Astrocyte of the hippocampus (primary cell): ENCODE measurements around the gene PIEZO1.
"Not testable (repeated sequence)": the region's sequence is repeated elsewhere in the genome, so short reads cannot be mapped to it uniquely, and the experiment has no call there.

Experiments used
- DNase-seq: peaks from one replicate; pipeline ENCODE4 v3.0.0; 2011; ENCODE audit warnings: low read depth, low spot score

The PIEZO1 gene

DNA sequence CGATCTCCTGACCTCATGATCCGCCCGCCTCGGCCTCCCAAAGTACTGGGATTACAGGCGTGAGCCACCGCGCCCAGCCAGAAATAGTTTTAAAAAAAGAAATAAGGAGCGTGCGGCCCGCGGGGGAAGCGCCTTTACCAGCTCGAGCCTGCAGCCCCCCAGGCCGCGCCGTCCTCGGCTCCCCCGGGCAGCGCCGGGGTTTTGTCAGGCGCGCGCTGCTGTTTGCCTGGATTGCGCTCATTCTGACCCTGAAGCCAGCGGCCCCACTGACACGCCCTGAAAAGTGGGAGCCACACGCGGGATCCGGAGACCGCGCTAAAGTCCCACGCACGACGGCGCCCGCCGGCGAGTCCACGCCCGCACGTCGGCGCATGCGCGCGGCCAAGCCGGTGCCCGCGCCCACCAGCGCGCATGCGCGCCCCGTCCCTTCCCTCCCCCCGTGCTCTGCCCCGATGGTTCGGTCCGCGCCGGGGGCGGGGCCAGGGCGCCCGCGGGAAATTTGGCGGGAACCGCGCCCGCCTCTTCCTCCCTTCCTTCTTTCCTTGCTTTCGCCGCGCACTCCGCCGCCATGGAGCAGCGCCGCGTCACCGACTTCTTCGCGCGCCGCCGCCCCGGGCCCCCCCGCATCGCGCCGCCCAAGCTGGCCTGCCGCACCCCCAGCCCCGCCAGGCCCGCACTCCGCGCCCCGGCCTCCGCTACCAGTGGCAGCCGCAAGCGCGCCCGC lies 18.4 kb upstream of the PIEZO1 start, which contains the start of gene CDT1:
Gene CDT1 (plus strand): TSS at position 526 of the 724 bp plus-strand sequence. CDS start 43 bp downstream, at position 569.
- DNase-seq = peak; percentile 91

DNA sequence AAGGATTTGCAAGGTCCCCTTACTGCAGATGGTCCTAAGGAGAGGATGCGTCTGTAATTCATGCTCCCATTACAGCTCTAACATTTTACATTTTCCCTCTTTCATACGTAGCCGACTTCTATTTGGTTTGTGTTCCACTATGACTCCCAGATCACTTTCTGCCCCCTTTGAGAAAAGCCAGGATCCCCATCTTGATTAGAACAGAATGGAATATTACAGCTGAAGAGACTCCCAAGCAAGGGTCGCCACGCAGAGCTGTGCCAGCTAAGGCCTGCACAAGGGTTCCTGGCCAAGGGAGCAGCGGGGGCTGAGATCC lies 15.2 kb upstream of the PIEZO1 start:
- DNase-seq = no peak

DNA sequence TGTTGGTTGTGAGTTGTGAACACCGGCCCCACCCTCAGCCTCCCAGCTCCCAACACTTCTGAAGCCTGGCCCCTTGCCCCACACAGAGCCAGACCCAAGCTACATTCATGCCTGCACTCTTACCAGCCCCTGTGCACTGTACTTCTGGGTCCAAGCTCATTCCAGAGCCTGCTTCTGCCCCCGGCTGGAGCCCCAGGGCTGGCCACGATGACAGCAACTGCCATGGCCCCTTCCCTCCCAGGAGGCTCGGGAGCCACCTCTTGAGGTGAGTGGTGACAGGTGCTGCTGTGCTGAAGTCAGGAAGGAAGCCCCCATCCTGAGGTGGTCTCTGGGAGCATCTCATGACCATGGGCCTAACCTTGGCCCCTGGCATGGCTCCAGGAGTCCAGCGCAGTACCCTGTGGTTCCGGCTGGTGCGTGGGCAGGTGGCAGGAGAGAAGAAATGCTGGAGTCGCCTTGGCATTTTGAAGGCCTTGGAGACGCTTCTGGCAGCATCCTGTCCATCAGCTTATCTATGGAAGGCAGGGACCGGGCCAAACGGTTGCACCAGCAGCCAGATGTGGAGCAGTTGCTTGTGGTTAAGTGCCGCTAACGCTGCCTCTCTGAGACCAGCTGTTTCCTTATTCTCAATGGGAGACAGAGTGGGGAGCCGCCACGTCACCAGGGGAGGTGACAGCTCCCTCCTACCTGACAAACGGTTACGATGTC lies 14.7 kb upstream of the PIEZO1 start:
- no peak for DNase-seq

DNA sequence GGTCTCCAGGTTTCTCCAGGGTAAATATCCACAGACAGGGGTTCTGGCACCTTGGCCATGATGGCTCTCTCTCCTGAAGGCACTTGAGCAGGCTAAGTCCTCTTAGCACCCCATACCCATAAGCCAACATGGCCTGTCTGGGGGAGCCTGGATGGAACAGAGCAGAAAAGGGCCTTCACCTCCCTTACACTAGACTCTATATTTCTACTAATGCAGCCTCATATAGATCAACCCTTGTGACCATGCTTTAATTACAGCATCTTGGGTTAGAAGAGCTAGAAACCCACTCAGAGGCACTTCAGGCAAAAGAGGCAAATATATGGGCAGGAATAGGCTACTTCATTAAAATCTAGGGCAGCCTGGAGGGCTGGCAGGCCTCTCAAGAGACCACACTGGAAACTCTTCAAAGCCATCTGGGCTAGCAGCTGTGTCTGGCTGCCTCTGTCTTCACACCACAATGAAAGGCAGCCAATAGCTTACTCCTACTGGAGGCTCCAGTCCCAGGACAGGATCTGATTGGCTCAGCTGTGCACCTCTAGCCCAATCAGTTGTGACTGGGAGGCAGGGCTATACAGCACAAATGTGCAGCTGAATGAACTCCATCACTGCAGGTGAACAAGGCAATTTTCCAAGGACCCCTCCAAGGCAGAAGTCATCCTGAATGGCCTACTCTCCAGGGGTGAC lies 13.9 kb upstream of the PIEZO1 start:
- no peak for DNase-seq

DNA sequence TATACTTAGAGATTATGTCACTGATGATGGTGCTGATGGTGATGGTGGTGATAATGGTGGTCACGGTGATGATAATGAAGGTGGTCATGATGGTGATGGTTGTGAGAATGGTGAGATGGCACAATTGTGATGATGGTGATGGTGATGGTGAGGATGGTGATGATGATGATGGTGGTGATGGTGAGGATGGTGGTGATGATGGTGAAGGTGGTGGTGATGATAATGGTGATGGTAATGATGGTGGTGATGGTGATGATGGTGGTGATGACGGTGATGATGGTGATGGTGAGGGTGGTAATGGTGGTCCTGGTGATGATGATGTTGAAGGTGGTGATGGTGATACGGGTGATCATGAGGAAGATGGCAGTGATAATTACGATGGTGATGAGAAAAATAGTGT lies 13.1 kb upstream of the PIEZO1 start:
- DNase-seq = no peak

DNA sequence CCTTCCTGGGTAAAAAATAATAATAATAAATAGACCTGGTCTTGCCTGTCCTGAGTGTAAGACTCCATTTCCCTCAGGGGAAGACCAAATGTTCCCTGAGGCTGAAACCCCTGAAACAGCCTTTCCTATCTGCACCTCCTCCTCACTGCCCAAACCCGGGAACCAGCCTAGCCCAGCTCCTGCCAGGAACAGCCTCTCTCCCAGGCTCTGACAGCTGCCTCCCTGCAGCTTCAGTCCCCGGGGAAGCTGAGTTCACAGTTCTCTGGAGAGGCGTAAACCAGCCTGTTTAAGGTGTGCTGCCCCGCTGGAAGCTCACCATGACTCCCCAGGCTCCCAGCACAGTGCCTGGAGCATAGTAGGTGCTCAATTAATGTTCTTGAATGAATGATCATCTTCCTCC lies 11.3 kb upstream of the PIEZO1 start:
- DNase-seq = no peak

DNA sequence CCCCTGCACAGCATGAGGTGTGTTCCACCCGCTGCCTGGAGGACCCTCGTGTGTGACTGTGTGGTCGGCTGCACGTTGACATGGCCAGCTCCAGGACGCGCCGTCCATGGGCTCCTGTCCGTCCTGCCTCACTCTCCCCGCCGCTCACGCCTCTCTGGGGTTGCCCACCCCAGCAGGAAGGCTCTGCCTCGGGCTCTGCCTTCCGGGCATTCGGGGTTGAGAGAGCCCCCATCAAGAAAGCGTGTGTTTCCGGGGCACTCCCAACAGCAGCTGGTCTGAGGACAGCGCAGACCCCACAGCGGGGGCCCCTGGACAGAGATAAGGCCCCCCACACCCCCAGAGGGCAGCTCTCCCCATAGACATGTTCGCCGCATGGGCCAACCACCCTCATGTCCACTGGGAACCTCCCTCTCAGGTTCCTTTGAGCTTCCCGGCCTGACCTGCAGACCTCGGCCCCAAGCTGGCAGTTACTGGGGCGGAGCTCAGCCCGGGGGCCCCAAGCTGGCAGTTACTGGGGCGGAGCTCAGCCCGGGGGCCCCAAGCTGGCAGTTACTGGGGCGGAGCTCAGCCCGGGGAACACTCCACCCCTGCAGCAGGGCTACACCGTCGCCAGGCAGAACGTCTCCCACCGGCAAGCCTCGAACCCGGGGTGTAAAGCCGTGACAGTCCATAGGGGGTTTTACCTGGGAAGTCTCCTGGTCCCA lies 8.4 kb upstream of the PIEZO1 start:
- no peak for DNase-seq

DNA sequence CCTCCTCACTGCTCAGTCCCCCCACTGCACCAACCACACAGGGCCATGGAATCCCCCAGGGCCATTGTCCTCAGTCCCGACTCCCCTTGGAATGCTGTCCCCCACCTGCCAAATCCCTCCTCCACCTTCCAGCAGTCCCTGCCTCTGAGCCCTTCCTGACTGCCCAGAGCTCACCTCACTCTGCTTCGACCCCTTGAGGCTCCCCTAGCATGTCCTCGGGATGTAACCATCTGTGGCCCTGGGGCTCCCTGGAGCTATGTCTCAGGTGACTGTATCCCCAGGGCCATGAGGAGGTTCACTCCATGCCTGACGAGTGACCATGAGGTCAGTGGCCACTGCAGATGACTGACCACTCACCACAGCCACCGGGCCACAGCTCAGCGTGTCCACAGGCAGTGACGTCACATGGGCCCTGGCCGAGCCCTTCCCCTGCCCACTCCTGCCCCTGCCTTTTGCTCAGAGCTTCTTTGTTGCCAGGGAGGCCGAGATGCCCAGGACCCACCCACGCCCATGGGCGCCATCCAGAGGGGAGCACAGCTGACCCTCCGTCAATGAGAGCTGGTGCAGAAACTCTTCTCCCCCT lies 7.7 kb upstream of the PIEZO1 start:
- DNase-seq = no peak

DNA sequence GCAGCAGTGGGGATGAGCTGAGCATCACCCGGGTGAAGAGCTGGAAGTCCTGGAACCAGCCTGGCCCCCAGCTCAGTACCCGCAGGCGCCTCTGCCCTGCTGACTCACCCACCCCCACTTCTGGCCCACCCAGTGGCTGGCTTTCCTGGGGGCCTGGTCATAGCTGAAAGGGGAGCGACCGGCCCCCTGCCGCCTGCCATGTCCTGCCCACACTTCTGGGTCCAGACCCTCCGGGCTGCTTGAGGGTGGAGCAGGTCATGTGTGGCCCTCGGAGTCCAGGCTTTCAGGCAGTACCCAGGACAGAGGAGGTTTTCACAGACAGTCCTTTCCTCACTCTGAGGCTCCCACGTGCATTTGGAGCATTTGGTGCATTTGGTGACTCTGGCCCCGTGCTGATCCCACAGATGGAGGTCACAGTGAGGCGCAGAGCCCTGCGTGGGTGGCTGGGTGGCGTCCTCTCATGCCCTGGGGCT lies 7.1 kb upstream of the PIEZO1 start:
- peak; percentile 69 for DNase-seq

DNA sequence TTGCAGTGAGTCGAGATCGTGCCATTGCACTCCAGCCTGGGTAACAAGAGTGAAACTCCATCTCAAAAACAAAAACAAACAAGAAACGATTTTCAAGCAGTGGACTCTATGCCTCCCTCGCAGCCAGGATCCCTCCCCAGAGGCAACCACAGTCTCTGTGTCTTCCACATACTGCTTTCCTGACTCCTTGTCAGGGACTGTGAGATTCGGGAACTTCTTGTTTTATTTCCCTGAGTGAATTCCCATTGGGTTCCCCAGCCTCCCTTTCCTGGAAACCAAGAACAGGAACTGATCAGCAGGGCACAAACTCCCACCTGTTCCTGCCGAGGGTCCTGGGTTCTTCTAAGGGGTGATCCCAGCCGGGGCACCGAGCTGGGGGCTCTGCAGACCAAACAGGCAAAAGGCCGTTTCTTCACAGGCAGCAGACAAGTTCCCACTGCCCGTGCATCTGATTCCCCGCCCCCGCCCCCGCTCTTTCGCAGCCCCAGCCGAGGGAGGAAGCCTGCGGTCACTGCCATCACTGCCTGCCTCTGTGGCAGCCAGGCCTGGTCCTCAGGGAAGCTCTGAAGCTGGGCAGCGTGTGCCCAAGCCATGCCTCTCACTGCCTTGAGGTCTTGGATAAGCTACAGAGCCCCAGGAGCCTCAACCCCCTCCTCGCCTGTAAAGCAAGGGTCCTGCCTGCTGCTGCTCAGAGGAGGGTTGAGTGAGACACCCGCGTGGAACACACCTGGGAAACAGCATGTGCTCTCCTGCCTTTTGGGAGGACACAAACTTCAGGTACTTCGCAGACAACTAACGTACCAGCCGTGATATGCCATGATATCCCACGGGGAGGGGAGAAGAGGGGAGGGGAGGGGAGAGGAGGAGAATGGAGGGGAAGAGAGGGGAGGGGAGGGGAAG lies 5.5 kb upstream of the PIEZO1 start:
- DNase-seq = peak; percentile 70

DNA sequence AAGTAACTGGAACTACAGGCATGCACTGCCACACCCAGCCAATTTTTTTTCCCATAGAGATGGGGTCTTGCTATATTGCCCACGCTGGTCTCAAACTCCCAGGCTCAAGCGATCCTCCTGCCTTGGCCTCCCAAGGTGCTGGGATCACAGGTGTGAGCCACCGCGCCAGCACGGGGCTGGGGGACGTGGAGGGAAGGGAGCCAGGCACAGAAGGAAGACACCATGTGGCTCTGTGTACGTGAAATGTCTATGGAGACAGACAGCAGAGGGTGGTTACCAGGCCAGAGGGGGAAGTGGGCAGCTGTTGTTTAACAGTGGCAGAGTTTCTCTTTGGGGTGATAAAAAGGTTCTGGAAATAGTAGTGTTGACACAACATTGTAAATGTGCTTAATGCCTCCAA lies 4.6 kb upstream of the PIEZO1 start:
- DNase-seq = no peak

DNA sequence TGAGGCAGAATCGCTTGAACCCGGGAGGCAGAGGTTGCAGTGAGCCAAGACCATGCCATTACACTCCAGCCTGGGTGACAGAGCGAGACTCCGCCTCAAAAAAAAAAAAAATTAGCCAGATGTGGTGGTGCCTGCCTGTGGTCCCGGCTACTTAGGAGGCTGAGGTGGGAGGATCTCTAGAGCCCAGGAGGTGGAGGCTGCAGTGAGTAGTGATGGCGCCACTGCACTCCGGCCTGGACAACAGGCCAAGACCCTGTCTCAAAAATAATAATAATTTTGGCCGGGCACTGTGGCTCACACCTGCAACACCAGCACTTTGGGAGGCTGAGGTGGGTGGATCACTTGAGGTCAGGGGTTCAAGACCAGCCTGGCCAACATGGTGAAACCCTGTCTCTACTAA lies 3.7 kb upstream of the PIEZO1 start:
- DNase-seq = not testable (repeated sequence)

DNA sequence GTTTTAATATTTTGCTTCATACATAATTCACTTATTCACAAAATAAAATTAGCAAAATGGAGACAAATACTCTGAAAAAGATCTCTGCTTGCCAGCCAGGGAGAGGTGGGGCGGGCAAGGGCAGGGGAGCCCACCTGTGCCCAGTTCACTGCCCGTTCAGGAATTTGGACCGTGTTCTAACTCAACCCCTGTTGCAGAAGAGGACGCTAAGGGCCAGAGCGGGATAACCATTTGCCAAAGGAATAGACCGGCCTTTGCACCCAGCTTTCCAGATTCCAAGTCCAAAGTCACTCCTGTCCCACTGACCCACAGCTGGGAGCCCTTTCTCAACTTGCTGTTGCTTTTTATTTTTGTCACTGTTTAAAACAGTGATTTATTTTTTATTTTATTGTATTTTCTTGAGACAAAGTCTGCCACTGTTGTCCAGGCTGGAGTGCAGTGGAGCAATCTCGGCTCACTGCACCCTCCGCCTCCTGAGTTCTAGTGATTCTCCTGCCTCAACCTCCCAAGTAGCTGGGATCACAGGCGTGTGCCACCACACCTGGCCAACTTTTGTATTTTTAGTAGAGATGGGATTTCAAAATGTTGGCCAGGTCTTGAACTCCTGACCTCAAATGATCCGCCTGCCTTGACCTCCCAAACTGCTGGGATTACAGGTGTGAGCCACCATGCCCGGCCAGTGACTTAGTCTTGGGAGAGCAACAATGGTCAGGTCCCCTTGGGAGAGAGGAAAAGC lies 2.7 kb upstream of the PIEZO1 start:
- DNase-seq = no peak

DNA sequence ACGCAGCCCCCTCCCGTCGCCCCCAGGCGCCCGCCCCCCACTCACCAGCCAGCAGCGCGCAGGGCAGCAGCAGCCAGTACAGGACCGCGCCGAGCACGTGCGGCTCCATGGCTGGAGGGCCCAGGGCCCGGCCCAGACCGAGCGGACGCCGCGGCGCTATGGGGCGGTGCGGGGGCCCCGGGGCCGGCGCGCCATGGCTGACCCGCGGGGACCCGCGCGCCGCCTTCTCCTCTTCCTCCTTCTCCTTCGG lies 239 bp downstream of the PIEZO1 start:
- DNase-seq = no peak

DNA sequence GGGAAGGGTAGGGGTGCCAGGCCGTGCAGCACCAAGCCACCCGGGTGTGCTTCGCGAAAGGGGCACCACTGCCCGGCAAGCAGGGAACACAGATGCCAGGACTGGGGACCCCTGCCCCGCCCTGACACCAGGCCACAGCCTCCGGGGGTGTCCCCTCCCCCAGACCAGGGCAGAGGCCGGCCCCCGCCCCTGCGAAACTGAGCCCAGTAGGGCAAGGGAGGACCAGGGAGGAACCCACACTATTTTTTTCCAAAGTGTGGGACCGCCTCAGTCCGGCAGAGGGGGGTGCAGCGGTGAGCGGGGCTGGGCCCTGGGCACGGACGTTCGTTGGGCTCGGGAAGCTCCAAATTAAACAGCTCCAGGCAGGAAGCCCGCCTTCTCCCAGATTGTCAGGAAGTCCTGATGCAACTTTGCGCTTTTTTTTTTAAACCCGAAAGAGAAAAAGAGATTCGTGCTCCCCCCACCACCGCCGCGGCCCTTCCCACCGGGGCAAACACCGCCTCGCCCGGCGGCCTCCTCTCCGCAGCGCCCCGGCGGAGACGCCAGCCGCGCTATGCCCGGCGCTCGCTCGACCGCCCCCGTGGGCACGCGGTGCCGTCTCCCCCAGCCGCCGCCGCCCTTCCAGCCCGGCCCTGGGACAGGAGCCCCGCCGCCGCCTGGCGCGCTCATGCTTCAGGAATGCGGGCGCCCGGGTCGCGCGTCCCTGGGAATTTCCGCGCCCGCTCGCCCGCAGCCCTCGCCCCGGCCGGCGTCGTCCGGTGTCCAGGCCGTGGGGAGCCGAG lies 755 bp downstream of the PIEZO1 start:
- peak; percentile 92 for DNase-seq

DNA sequence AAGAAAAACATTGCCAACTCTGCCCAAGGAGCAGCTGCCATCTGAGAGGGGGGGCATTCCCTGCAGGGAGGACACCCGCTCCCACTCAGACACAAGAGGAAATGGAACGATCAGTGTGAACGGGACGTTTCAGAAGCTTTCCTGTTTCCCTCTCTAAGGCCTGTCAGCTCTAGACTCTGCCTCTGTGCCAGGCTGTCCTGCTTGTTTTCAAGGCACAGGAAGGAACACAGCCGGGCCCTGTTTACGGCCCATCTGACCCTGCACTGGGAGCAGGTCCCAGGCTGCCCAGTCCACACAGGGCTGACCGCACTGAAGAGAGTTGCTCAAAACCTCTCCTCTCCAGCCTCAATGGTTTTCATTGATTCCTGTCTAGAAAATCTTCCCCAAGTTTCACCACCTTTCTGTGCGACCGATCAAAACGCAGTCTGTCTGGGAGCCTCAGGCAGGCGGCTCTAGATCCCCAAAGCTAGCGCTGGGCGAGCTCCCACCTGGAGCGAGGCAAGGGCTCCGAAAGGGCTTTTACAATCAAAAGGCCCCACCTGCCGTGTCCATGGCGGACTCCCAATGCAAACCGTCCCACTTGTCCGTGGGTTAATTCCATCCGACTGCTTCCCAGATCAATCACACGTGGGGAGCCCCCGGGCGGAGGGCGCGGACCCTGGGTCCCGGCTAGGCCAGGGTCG lies 1.5 kb downstream of the PIEZO1 start:
- peak; percentile 55 for DNase-seq

DNA sequence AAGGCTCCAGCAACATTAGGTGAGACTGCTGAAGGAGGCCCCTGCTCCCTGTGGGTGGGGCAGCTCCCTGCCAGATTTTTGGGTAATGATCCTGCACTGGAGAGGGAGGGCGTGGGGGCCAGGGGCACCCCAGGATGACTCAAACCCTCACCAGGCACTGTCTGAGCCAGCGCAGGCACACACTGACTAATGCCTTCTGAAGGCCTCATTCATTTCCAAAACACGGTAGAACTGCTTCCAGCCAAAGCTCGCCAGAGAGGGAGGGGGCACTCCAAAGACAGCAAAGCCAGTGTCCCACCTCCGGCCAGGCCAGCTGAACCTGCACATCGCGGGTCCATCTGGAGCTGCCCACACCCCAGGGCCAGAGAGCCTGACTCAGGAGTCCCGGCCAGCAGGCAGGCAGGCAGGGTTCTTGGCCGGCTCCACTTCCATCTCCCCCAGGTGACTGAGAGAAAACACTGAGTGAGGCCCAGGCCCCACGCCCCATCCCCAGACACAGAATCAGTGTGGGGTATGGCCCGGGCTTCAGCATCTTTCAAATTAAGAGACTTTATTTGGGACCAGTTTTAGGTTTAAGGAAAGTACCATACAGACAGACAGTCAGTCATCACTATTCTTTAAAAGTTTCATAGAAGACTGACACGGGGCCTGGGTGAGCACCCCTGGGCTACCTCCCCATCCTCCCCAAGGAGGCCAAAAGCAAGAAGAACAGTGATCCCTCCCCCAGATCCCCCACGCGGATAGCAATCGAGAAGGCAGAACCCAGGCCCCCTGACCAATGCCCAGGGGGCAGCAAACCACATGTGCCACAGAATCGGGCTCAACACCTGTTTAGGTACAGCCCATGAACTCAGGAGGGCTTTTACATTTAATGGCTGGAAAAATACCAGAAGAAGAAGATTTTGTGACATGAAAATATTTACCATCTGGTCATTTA lies 2.3 kb downstream of the PIEZO1 start:
- peak; percentile 79 for DNase-seq
